SK-N-MC (cell line): Measurements from ENCODE around the gene PSMA4.

Experiments used
- EZH2 ChIP-seq: fragments of 200-600 bp; sonication (generic); IDR thresholded peaks from one replicate; pipeline ENCODE4 v1.6.1; 2017; ENCODE audit warnings: antibody characterized with exemption
- FOXP2 ChIP-seq: optimal IDR thresholded peaks from 2 replicates; pipeline ENCODE3; 2011; ENCODE audit warnings: mild to moderate bottlenecking, moderate library complexity; ENCODE audit not compliant: insufficient read depth; ENCODE audit errors: extremely low read length, control extremely low read depth
- POLR2AphosphoS5 ChIP-seq: IDR thresholded peaks from 2 replicates; pipeline ENCODE4 v1.6.1; 2012; ENCODE audit warnings: mild to moderate bottlenecking, low read depth, low read length, borderline replicate concordance

DNA sequence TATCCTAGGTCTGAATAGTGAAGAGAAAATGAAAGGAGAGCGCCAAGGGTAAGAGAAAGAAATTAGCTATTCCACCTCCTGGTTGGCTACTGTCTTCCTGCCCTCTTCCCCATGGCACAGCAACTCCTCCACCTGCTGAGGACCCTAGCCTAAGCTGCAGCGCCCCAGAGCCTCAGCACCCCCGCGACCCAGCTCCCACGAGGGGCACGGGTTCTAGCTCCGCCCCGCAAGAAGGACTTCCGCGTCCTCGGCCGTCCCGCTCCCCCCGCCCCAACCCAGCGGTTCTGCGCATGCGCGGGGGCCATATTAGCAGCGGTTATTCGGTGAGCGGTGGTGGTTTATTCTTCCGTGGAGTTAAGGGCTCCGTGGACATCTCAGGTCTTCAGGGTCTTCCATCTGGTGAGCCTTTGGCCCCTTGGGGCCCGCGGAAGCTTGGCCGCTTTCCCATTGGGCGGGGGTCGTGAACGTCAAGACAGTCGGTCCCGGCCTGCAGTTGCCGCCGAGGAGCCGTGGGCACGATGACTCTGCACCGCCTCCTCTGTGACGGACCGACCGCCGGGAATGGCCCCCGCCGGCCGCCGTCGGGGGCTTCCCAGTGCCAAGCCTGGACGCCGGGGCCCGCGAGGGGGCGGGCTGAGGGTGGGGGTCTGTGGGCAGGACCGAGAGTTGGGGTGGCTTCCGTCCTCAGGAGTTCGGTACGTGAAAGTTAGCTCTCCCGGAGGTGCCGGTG is at the start of gene PSMA4:
- peak; percentile 100 for TF ChIP-seq POLR2AphosphoS5
- TF ChIP-seq EZH2 = no peak
- no peak for TF ChIP-seq FOXP2
